ENCODE data around the gene CYP26B1. TPM values are rescaled to one million over a fixed set of nuclear protein-coding genes. Genes with fewer than 3 reads are reported as not detected.

The CYP26B1 gene
- total RNA-seq, 1 experiment from 2014 or later, result 0.42 TPM

DNA sequence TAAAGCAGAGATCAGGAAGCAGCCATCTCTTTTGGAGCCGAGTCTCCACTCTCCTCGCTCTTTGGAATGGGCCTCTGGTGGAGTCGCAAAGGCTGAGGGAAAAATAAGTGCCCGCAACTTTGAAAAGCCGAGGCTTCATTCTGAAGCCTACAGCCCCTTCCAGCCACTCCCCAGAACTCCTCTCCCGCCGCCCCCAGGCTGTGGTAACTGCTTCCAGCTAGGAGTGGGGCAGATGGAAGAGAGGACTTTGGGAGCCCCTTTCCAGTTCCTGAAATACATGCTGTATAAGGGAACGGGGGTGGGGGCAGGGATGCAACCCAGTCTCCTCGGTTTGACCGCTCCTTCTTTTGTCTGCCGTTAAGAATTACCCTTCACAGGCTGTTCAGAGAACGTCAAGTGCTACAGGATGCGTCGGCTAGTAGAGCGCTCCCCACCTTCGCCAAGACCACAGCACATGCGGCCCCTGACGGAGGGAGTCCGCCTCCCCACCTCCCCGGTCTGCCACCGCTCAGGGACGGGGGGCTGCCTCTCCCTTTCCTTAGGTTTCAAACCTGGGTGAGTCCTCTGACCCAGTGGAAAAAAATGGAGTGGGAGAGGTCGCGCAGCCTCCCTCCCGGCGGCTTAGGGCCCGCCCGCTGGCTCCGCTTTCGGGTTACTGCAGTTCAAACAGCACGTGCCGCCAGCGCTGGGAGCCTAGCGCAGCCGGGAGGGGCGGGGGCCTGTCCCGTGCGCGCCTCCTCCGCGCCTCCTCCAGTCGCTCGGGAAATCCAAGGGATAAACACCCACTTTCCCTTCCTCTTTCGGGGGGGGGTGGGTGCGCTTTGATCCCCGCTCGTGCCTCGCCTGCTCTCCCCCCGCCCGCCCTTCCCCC is 4.9 kb downstream of the CYP26B1 start (continued):
- TF ChIP-seq, protein P1, sequence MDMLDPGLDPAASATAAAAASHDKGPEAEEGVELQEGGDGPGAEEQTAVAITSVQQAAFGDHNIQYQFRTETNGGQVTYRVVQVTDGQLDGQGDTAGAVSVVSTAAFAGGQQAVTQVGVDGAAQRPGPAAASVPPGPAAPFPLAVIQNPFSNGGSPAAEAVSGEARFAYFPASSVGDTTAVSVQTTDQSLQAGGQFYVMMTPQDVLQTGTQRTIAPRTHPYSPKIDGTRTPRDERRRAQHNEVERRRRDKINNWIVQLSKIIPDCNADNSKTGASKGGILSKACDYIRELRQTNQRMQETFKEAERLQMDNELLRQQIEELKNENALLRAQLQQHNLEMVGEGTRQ (CRISPR knock-in tag; IDR thresholded peaks at IDR 0.05), result peak; percentile 67
- TF ChIP-seq NFYB (CRISPR knock-in tag; conservative IDR thresholded peaks at IDR 0.05; ENCODE audit: low read depth), result no peak
- TF ChIP-seq, protein P2, sequence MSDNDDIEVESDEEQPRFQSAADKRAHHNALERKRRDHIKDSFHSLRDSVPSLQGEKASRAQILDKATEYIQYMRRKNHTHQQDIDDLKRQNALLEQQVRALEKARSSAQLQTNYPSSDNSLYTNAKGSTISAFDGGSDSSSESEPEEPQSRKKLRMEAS (CRISPR knock-in tag; IDR thresholded peaks at IDR 0.05), result peak; percentile 83
- TF ChIP-seq, protein P3, sequence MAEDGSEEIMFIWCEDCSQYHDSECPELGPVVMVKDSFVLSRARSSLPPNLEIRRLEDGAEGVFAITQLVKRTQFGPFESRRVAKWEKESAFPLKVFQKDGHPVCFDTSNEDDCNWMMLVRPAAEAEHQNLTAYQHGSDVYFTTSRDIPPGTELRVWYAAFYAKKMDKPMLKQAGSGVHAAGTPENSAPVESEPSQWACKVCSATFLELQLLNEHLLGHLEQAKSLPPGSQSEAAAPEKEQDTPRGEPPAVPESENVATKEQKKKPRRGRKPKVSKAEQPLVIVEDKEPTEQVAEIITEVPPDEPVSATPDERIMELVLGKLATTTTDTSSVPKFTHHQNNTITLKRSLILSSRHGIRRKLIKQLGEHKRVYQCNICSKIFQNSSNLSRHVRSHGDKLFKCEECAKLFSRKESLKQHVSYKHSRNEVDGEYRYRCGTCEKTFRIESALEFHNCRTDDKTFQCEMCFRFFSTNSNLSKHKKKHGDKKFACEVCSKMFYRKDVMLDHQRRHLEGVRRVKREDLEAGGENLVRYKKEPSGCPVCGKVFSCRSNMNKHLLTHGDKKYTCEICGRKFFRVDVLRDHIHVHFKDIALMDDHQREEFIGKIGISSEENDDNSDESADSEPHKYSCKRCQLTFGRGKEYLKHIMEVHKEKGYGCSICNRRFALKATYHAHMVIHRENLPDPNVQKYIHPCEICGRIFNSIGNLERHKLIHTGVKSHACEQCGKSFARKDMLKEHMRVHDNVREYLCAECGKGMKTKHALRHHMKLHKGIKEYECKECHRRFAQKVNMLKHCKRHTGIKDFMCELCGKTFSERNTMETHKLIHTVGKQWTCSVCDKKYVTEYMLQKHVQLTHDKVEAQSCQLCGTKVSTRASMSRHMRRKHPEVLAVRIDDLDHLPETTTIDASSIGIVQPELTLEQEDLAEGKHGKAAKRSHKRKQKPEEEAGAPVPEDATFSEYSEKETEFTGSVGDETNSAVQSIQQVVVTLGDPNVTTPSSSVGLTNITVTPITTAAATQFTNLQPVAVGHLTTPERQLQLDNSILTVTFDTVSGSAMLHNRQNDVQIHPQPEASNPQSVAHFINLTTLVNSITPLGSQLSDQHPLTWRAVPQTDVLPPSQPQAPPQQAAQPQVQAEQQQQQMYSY (CRISPR knock-in tag; IDR thresholded peaks at IDR 0.05), result no peak
- TF ChIP-seq, protein P4, sequence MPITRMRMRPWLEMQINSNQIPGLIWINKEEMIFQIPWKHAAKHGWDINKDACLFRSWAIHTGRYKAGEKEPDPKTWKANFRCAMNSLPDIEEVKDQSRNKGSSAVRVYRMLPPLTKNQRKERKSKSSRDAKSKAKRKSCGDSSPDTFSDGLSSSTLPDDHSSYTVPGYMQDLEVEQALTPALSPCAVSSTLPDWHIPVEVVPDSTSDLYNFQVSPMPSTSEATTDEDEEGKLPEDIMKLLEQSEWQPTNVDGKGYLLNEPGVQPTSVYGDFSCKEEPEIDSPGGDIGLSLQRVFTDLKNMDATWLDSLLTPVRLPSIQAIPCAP (CRISPR knock-in tag; IDR thresholded peaks at IDR 0.05), result no peak
- TF ChIP-seq MYBL2 (CRISPR knock-in tag; IDR thresholded peaks at IDR 0.05), result no peak
- TF ChIP-seq ZNF396 (CRISPR knock-in tag; IDR thresholded peaks at IDR 0.05; ENCODE audit: borderline replicate concordance), result no peak
- TF ChIP-seq, protein P5, sequence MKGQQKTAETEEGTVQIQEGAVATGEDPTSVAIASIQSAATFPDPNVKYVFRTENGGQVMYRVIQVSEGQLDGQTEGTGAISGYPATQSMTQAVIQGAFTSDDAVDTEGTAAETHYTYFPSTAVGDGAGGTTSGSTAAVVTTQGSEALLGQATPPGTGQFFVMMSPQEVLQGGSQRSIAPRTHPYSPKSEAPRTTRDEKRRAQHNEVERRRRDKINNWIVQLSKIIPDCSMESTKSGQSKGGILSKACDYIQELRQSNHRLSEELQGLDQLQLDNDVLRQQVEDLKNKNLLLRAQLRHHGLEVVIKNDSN (CRISPR knock-in tag; IDR thresholded peaks at IDR 0.05), result peak; percentile 65; the same call in 1 of the 2 replicates
- TF ChIP-seq CBFB (CRISPR knock-in tag; IDR thresholded peaks at IDR 0.05; ENCODE audit: low read depth), result no peak
- no peak for TF ChIP-seq OVOL2 (CRISPR knock-in tag; IDR thresholded peaks at IDR 0.05; ENCODE audit: borderline replicate concordance)
- TF ChIP-seq, protein P6, sequence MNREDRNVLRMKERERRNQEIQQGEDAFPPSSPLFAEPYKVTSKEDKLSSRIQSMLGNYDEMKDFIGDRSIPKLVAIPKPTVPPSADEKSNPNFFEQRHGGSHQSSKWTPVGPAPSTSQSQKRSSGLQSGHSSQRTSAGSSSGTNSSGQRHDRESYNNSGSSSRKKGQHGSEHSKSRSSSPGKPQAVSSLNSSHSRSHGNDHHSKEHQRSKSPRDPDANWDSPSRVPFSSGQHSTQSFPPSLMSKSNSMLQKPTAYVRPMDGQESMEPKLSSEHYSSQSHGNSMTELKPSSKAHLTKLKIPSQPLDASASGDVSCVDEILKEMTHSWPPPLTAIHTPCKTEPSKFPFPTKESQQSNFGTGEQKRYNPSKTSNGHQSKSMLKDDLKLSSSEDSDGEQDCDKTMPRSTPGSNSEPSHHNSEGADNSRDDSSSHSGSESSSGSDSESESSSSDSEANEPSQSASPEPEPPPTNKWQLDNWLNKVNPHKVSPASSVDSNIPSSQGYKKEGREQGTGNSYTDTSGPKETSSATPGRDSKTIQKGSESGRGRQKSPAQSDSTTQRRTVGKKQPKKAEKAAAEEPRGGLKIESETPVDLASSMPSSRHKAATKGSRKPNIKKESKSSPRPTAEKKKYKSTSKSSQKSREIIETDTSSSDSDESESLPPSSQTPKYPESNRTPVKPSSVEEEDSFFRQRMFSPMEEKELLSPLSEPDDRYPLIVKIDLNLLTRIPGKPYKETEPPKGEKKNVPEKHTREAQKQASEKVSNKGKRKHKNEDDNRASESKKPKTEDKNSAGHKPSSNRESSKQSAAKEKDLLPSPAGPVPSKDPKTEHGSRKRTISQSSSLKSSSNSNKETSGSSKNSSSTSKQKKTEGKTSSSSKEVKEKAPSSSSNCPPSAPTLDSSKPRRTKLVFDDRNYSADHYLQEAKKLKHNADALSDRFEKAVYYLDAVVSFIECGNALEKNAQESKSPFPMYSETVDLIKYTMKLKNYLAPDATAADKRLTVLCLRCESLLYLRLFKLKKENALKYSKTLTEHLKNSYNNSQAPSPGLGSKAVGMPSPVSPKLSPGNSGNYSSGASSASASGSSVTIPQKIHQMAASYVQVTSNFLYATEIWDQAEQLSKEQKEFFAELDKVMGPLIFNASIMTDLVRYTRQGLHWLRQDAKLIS (CRISPR knock-in tag; IDR thresholded peaks at IDR 0.05; ENCODE audit: borderline replicate concordance), result no peak
- TF ChIP-seq, protein P7, sequence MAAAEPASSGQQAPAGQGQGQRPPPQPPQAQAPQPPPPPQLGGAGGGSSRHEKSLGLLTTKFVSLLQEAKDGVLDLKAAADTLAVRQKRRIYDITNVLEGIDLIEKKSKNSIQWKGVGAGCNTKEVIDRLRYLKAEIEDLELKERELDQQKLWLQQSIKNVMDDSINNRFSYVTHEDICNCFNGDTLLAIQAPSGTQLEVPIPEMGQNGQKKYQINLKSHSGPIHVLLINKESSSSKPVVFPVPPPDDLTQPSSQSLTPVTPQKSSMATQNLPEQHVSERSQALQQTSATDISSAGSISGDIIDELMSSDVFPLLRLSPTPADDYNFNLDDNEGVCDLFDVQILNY (CRISPR knock-in tag; IDR thresholded peaks at IDR 0.05), result no peak
- TF ChIP-seq SOX15 (CRISPR knock-in tag; IDR thresholded peaks at IDR 0.05), result no peak
- TF ChIP-seq ZNF219 (CRISPR knock-in tag; IDR thresholded peaks at IDR 0.05; ENCODE audit: borderline replicate concordance), result no peak
- no peak for TF ChIP-seq ESRRA (CRISPR knock-in tag; IDR thresholded peaks at IDR 0.05; ENCODE audit: borderline replicate concordance)
- TF ChIP-seq, protein P8, sequence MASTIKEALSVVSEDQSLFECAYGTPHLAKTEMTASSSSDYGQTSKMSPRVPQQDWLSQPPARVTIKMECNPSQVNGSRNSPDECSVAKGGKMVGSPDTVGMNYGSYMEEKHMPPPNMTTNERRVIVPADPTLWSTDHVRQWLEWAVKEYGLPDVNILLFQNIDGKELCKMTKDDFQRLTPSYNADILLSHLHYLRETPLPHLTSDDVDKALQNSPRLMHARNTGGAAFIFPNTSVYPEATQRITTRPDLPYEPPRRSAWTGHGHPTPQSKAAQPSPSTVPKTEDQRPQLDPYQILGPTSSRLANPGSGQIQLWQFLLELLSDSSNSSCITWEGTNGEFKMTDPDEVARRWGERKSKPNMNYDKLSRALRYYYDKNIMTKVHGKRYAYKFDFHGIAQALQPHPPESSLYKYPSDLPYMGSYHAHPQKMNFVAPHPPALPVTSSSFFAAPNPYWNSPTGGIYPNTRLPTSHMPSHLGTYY (CRISPR knock-in tag; IDR thresholded peaks at IDR 0.05), result no peak
- TF ChIP-seq FOXP1 (CRISPR knock-in tag; IDR thresholded peaks at IDR 0.05; ENCODE audit: borderline replicate concordance), result peak; percentile 49; the same call in 1 of the 2 replicates
- TF ChIP-seq ZNF232 (CRISPR knock-in tag; IDR thresholded peaks at IDR 0.05), result no peak

All from WTC11 (cell line).